HFFc6 (cell line): ENCODE data around the gene NAPG. TPM values are rescaled to one million over a fixed set of nuclear protein-coding genes. Genes with fewer than 3 reads are reported as not detected.
"Not testable (repeated sequence)": the region's sequence is repeated elsewhere in the genome, so short reads cannot be mapped to it uniquely, and the experiment has no call there.

ENCODE experiments used
- DNase-seq: peaks from one replicate; pipeline ENCODE4 v3.0.0-alpha.2; 2018
- H3K27ac Mint-ChIP-seq: 2 replicates; pipeline ENCODE4 v1.8.0; 2020; ENCODE audit warnings: mild to moderate bottlenecking, mixed read lengths
- H3K27me3 Mint-ChIP-seq: 2 replicates; pipeline ENCODE4 v1.8.0; 2021; ENCODE audit warnings: mild to moderate bottlenecking, moderate library complexity, mixed read lengths; ENCODE audit not compliant: insufficient read depth
- H3K36me3 Mint-ChIP-seq: 2 replicates; pipeline ENCODE4 v1.8.0; 2021; ENCODE audit warnings: low read depth, mixed read lengths
- H3K4me1 Mint-ChIP-seq: 2 replicates; pipeline ENCODE4 v1.8.0; 2020; ENCODE audit warnings: low read depth, mixed read lengths
- H3K4me3 Mint-ChIP-seq: 2 replicates; pipeline ENCODE4 v1.8.0; 2020; ENCODE audit warnings: mild to moderate bottlenecking, moderate library complexity, mixed read lengths
- H3K9me3 Mint-ChIP-seq: 2 replicates; pipeline ENCODE4 v1.8.0; 2020; ENCODE audit warnings: mild to moderate bottlenecking, mixed read lengths
- total RNA-seq, 6 experiments: library from RNA; stranded (reverse); fragmentation: NEBNext Ultra II Directional; extraction: Animal tissue kit (Norgen Biotek cat#: 25700); gene quantifications; 2 replicates in 1 of 6; 3 replicates in 5 of 6; pipeline ENCODE4 v1.2.3, GENCODE V29; 2021
- TF ChIP-seq, protein P1 (sequence below): fragments of 200-600 bp; sonication (generic); IDR thresholded peaks from 2 replicates; pipeline ENCODE4 v1.5.0; 2021; ENCODE audit warnings: antibody characterized with exemption, mild to moderate bottlenecking

NAPG gene
- total RNA-seq, 6 experiments from 2014 or later = 35.1 to 40.2 (median 37.9) TPM

DNA sequence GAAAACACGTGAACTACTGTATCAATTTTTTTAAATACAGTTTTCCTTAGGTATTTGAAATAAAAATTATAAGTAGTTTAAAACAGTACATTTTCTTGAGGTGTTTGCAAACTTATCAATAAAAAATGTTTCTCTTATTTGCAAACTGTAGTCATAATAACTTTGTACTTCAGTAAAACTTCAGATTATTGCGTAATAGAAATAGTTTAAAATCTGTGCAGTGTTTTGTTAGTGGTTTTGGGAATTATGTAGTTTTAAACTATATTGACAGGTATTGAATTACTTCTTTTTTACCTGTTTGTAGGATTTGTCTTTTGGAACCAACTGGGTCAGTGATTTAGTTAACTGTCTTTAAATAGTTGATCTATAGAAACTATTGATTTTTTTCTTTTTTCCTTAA lies 7.3 kb downstream of the NAPG start:
- TF ChIP-seq, protein P1, sequence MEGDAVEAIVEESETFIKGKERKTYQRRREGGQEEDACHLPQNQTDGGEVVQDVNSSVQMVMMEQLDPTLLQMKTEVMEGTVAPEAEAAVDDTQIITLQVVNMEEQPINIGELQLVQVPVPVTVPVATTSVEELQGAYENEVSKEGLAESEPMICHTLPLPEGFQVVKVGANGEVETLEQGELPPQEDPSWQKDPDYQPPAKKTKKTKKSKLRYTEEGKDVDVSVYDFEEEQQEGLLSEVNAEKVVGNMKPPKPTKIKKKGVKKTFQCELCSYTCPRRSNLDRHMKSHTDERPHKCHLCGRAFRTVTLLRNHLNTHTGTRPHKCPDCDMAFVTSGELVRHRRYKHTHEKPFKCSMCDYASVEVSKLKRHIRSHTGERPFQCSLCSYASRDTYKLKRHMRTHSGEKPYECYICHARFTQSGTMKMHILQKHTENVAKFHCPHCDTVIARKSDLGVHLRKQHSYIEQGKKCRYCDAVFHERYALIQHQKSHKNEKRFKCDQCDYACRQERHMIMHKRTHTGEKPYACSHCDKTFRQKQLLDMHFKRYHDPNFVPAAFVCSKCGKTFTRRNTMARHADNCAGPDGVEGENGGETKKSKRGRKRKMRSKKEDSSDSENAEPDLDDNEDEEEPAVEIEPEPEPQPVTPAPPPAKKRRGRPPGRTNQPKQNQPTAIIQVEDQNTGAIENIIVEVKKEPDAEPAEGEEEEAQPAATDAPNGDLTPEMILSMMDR = no peak
- H3K27me3 Mint-ChIP-seq = no peaks in the 10 kb centered on the region; the same call in 1 of the 2 replicates
- H3K36me3 Mint-ChIP-seq = peaks cover 17% of the 10 kb centered on the region
- H3K4me3 Mint-ChIP-seq = no peak overlapping the region
- peaks cover 51% of the 10 kb centered on the region for H3K4me1 Mint-ChIP-seq
- DNase-seq = no peak
- no peaks in the 10 kb centered on the region for H3K9me3 Mint-ChIP-seq
- no peak overlapping the region for H3K27ac Mint-ChIP-seq

DNA sequence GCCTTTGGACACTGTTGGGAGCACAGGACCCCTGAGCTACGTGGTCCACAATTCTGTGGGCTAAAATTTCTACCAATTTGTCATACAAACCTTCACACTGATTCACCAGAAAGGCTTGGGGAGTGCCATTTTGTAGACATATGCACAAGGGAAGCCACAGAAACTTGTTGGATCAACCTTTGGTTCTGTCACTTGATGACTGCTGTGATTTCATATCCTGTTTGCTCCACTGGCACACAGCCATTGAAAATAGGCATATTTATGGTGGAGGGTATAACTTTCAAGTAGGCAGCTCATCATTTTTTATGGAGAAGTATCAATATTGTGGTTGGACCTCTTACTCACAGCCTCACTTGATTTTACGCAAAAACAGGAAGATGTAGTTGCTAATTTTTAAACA lies 10.5 kb downstream of the NAPG start:
- no peaks in the 10 kb centered on the region; the same call in 1 of the 2 replicates for H3K27me3 Mint-ChIP-seq
- H3K4me3 Mint-ChIP-seq = no peak overlapping the region
- peaks cover 34% of the 10 kb centered on the region for H3K36me3 Mint-ChIP-seq
- H3K4me1 Mint-ChIP-seq = peaks cover 22% of the 10 kb centered on the region
- no peaks in the 10 kb centered on the region for H3K9me3 Mint-ChIP-seq
- peak overlapping the region; percentile 57 for H3K27ac Mint-ChIP-seq
- TF ChIP-seq, protein P1 = no peak
- DNase-seq = no peak

DNA sequence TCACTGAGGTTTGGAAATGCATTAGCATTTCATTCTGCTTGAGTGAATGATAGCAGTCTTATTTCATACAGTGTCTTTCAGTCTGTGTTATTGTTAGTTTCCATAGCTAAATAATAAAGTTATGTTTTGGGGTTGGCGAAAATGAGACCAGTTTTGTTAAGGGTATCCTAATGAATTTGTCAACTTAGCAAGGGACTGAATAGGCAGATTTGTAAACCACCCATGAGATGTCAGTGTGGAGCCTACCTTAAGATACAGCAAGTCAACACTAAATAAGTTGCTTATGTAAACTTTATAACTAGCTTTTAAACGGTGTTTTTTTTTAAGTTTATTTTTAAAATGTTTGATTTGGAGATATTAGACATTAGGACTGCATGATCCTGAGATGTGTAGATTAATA lies 11.9 kb downstream of the NAPG start:
- DNase-seq = no peak
- TF ChIP-seq, protein P1 = no peak
- H3K4me3 Mint-ChIP-seq = no peak overlapping the region
- no peak overlapping the region for H3K27ac Mint-ChIP-seq
- H3K4me1 Mint-ChIP-seq = peaks cover 25% of the 10 kb centered on the region
- H3K36me3 Mint-ChIP-seq = peaks cover 46% of the 10 kb centered on the region
- no peaks in the 10 kb centered on the region; the same call in 1 of the 2 replicates for H3K27me3 Mint-ChIP-seq
- no peaks in the 10 kb centered on the region for H3K9me3 Mint-ChIP-seq

DNA sequence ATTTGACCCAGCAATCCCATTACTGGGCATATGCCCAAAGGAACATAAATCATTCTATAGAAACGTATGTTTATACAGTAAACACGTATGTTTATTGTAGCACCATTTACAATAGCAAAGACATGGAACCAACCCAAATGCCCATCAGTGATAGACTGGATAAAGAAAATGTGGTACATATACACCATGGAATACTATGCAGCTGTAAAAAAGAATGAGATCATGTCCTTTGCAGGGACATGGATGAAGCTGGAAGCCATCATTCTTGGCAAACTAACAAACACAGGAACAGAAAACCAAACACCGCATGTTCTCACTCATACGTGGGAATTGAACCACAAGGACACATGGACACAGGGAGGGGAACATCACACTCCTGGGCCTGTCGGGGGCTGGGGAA lies 13.3 kb downstream of the NAPG start:
- DNase-seq, H3K27ac Mint-ChIP-seq, H3K27me3 Mint-ChIP-seq, H3K4me3 Mint-ChIP-seq, H3K9me3 Mint-ChIP-seq: not testable (repeated sequence)
- peaks cover 34% of the 10 kb centered on the region for H3K4me1 Mint-ChIP-seq
- peaks cover 51% of the 10 kb centered on the region for H3K36me3 Mint-ChIP-seq

DNA sequence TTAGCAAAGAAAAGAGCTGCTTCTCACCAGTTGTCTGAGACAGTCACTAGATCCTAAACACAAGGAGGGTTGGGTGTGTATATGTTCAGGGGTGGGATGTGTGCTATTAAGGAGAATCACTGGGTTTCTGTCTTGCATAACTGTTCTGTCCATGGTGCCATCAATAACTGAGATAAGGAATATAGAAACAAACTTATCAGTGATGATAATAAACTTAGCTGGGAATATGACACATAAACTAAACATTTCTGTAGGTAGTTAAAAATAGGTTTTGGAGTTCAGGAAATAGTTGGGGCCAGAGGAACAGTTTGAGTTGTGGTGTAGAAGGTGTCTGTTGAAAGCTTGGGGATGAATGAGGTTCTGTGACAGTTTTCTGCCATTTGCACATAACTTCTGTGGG lies 17.4 kb downstream of the NAPG start:
- Mint-ChIP-seq H3K27me3 (no peaks in the 10 kb centered on the region), H3K9me3 (no peaks in the 10 kb centered on the region), H3K4me1 (peaks cover 19% of the 10 kb centered on the region), H3K4me3 (peak overlapping the region; percentile 6; the same call in 1 of the 2 replicates), H3K36me3 (peaks cover 55% of the 10 kb centered on the region), H3K27ac (peak overlapping the region; percentile 1; the same call in 1 of the 2 replicates)
- DNase-seq = no peak
- TF ChIP-seq, protein P1 = no peak

DNA sequence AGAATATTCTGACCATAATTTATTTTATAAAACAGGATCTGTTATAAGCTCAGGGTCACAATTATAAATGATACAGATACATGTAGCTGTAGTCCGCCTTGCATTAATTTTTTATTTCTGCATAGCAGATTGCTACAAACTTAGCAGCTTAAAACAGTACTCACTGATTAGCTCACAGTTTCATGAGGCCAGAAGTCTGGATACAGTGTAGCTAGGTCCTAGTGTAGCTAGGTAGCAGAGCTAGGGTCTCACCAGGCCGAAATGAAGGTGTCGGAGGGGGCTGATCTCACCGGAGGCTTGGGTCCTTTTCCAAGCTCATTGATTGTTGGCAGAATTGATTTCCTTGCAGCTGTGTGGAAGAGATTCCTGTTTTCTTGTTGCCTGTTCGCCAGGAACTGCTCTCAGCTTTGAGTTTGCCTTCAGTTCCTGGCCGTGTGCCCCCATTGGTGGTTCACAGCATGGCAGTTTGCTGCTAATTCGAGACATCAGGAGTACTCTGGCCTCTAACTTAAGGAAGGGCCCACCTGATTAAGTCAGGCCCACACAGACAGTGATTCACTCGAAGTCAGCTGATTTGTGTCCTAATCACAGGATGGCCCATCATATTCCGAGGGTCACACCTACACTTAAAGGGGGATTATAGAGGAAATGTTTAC lies 18.4 kb downstream of the NAPG start:
- TF ChIP-seq, protein P1 = peak; percentile 25; the same call in 1 of the 2 replicates
- no peak for DNase-seq
- H3K4me1 Mint-ChIP-seq = peaks cover 19% of the 10 kb centered on the region
- H3K36me3 Mint-ChIP-seq = peaks cover 54% of the 10 kb centered on the region
- no peak overlapping the region for H3K4me3 Mint-ChIP-seq
- H3K27me3 Mint-ChIP-seq = no peaks in the 10 kb centered on the region
- H3K9me3 Mint-ChIP-seq = no peaks in the 10 kb centered on the region
- no peak overlapping the region; the same call in 1 of the 2 replicates for H3K27ac Mint-ChIP-seq
